Mesendoderm (in vitro differentiated cells): ENCODE data around the gene OR8D2.

Source experiments
- DNase-seq: peaks from one replicate; pipeline ENCODE4 v3.0.0; 2013
- H2AK5ac ChIP-seq: 2 replicates; pipeline ENCODE4 v1.6.1; 2013; ENCODE audit warnings: low read length, inconsistent platforms
- H2BK120ac ChIP-seq: 2 replicates; pipeline ENCODE4 v1.6.1; 2013; ENCODE audit warnings: low read depth, mild to moderate bottlenecking, low read length, moderate library complexity, mixed read lengths
- H2BK15ac ChIP-seq: replicated peaks from 2 replicates; pipeline ENCODE4 v1.6.1; 2013; ENCODE audit warnings: low read depth, mild to moderate bottlenecking, moderate library complexity
- H2BK5ac ChIP-seq: 2 replicates; pipeline ENCODE4 v1.6.1; 2013; ENCODE audit warnings: low read length, inconsistent platforms
- H3K18ac ChIP-seq: 2 replicates; pipeline ENCODE4 v1.6.1; 2013; ENCODE audit warnings: mild to moderate bottlenecking, low read length, mixed read lengths
- H3K23ac ChIP-seq: one replicate; pipeline ENCODE4 v1.6.1; 2013; ENCODE audit warnings: low read length
- H3K27ac ChIP-seq: 2 replicates; pipeline ENCODE4 v1.5.1; 2013; ENCODE audit warnings: low read depth, mild to moderate bottlenecking, inconsistent platforms, low read length, moderate library complexity
- H3K27me3 ChIP-seq: 2 replicates; pipeline ENCODE4 v1.6.1; 2013; ENCODE audit warnings: low read length, control low read depth, mild to moderate bottlenecking, inconsistent platforms; ENCODE audit not compliant: insufficient read depth, poor library complexity
- H3K36me3 ChIP-seq: 2 replicates; pipeline ENCODE4 v1.6.1; 2013; ENCODE audit warnings: low read length, inconsistent platforms; ENCODE audit not compliant: control insufficient read depth, insufficient read depth
- H3K4ac ChIP-seq: one replicate; pipeline ENCODE4 v1.6.1; 2013; ENCODE audit warnings: low read depth, mild to moderate bottlenecking, low read length, moderate library complexity
- H3K4me1 ChIP-seq: 2 replicates; pipeline ENCODE4 v1.6.1; 2013; ENCODE audit warnings: low read depth, low read length, inconsistent platforms; ENCODE audit not compliant: control insufficient read depth
- H3K4me2 ChIP-seq: 2 replicates; pipeline ENCODE4 v1.6.1; 2013; ENCODE audit warnings: low read length
- H3K4me3 ChIP-seq: 2 replicates; pipeline ENCODE4 v1.5.1; 2013; ENCODE audit warnings: mild to moderate bottlenecking, low read length
- H3K56ac ChIP-seq: one replicate; pipeline ENCODE4 v1.6.1; 2013; ENCODE audit warnings: low read length
- H3K79me1 ChIP-seq: 2 replicates; pipeline ENCODE4 v1.6.1; 2013; ENCODE audit warnings: low read length, inconsistent platforms
- H3K79me2 ChIP-seq: 2 replicates; pipeline ENCODE4 v1.6.1; 2013; ENCODE audit warnings: mild to moderate bottlenecking, low read length; ENCODE audit not compliant: control insufficient read depth, insufficient read depth
- H3K9ac ChIP-seq: 2 replicates; pipeline ENCODE4 v1.6.1; 2013; ENCODE audit warnings: low read length, inconsistent platforms
- H4K5ac ChIP-seq: one replicate; pipeline ENCODE4 v1.6.1; 2013; ENCODE audit warnings: low read length
- H4K8ac ChIP-seq: one replicate; pipeline ENCODE4 v1.6.1; 2013; ENCODE audit warnings: low read depth, mild to moderate bottlenecking, control low read depth, low read length, moderate library complexity
- WGBS: extraction: QIAGEN DNeasy Blood & Tissue Kit; methylation state at CpG from one replicate; pipeline ENCODE4 v1.1.7; 2013; ENCODE audit warnings: low lambda C conversion rate, missing lambda C conversion rate; ENCODE audit not compliant: insufficient coverage; ENCODE audit errors: extremely low coverage; 5-methylcytosine and 5-hydroxymethylcytosine counted together

The OR8D2 gene

DNA sequence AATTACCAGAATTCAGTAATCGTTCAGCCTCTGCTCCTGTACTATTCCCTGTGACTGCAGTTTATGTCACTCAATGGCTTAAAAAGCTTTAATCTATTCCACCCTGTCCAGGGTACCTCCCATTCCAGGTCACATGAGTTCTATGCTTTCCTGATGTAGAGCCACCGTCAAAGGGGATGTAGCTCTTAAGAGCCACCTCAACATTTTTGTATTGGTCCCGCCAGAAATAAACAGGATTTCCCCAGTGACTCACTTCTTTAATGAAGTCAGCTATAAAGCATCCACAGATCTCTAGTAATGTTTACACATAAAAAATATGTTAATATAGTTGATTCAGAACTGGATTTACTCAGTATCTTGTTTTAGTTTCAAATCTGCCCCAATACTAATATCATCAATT lies 4.9 kb downstream of the OR8D2 start:
- Histone ChIP-seq H2AK5ac (no peak overlapping the region), H4K8ac (no peak overlapping the region), H3K9ac (no peak overlapping the region), H3K79me2 (no peaks in the 10 kb centered on the region), H3K18ac (no peak overlapping the region), H2BK120ac (no peak overlapping the region), H3K23ac (no peak overlapping the region), H2BK5ac (no peak overlapping the region), H3K27ac (no peak overlapping the region), H2BK15ac (no peak overlapping the region), H3K4me2 (no peak overlapping the region), H3K4me3 (no peak overlapping the region), H3K27me3 (no peaks in the 10 kb centered on the region), H4K5ac (no peak overlapping the region), H3K36me3 (no peaks in the 10 kb centered on the region), H3K4me1 (no peaks in the 10 kb centered on the region), H3K79me1 (no peaks in the 10 kb centered on the region), H3K4ac (no peak overlapping the region), H3K56ac (no peak overlapping the region)
- no peak for DNase-seq
- no CpG with 5 or more reads among the region's 3 CpGs for WGBS

- Histone ChIP-seq H3K79me1 (no peaks in the 10 kb centered on the region), H2AK5ac (no peak within 1 kb of the TSS), H2BK120ac (no peak within 1 kb of the TSS), H3K4me2 (no peak within 1 kb of the TSS), H4K8ac (no peak within 1 kb of the TSS), H2BK5ac (no peak within 1 kb of the TSS), H3K36me3 (no peaks in the 10 kb centered on the region), H3K79me2 (no peaks in the 10 kb centered on the region), H3K9ac (no peak within 1 kb of the TSS), H3K27me3 (no peaks in the 10 kb centered on the region), H3K56ac (no peak within 1 kb of the TSS), H3K4me3 (no peak within 1 kb of the TSS), H3K27ac (no peak within 1 kb of the TSS), H2BK15ac (no peak within 1 kb of the TSS), H3K18ac (no peak within 1 kb of the TSS), H4K5ac (no peak within 1 kb of the TSS), H3K4ac (no peak within 1 kb of the TSS), H3K4me1 (no peaks in the 10 kb centered on the region), H3K23ac (no peak within 1 kb of the TSS)
- WGBS, result no CpG with 5 or more reads among the region's 2 CpGs
- no peak for DNase-seq
Measured at GRCh38 chr11:124313849-124314248, 6.1 kb downstream of the OR8D2 start, which contains the start of gene OR8D1. Gene OR8D1, minus strand, starts transcription at chr11:124313949. Its CDS starts 3,183 bp downstream, at chr11:124310766.

- no peak overlapping the region for H2BK5ac ChIP-seq
- H3K79me1 ChIP-seq, result no peaks in the 10 kb centered on the region
- H3K4me3 ChIP-seq, result no peak overlapping the region
- 100% methylated on average over 1 of the region's 4 CpGs for WGBS
- H4K8ac ChIP-seq, result no peak overlapping the region
- no peak overlapping the region for H3K18ac ChIP-seq
- H3K4me1 ChIP-seq, result no peaks in the 10 kb centered on the region
- no peak overlapping the region for H4K5ac ChIP-seq
- H3K23ac ChIP-seq, result no peak overlapping the region
- no peak overlapping the region for H3K56ac ChIP-seq
- no peak overlapping the region for H3K9ac ChIP-seq
- H3K27ac ChIP-seq, result no peak overlapping the region
- no peaks in the 10 kb centered on the region for H3K79me2 ChIP-seq
- H2BK15ac ChIP-seq, result no peak overlapping the region
- no peaks in the 10 kb centered on the region for H3K36me3 ChIP-seq
- H2AK5ac ChIP-seq, result no peak overlapping the region
- no peak overlapping the region for H3K4ac ChIP-seq
- H3K4me2 ChIP-seq, result no peak overlapping the region
- H2BK120ac ChIP-seq, result no peak overlapping the region
- no peaks in the 10 kb centered on the region for H3K27me3 ChIP-seq
- no peak for DNase-seq
Measured at GRCh38 chr11:124313131-124313530, 6.9 kb downstream of the OR8D2 start.

DNA sequence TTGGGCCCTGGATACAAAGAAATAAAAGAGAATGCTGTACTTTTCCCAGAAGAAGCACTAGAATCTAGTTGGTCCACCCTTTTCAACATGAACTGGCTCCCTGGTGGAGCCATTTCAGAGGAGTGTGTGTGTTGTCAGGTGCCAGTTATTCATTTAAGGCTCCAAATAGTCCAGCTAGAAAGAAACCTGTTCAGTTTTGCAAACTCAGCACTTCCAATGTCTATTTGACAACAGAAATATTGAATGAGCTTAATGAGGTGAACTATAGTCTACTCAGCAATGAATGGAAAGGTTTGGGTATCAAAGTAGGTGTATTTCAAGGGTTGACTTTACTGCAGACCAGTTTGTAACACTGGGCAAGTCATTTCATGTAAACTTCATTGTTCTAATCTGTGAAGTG lies 8.3 kb downstream of the OR8D2 start:
- no peak overlapping the region for H2BK5ac ChIP-seq
- H3K9ac ChIP-seq, result no peak overlapping the region
- no peak overlapping the region for H3K23ac ChIP-seq
- no peak overlapping the region for H2AK5ac ChIP-seq
- no peaks in the 10 kb centered on the region for H3K36me3 ChIP-seq
- H4K5ac ChIP-seq, result no peak overlapping the region
- H3K79me2 ChIP-seq, result no peaks in the 10 kb centered on the region
- H2BK15ac ChIP-seq, result no peak overlapping the region
- H3K4me2 ChIP-seq, result no peak overlapping the region
- no peak overlapping the region for H3K4me3 ChIP-seq
- no peak overlapping the region for H3K56ac ChIP-seq
- H3K4ac ChIP-seq, result no peak overlapping the region
- no peaks in the 10 kb centered on the region for H3K27me3 ChIP-seq
- no peaks in the 10 kb centered on the region for H3K4me1 ChIP-seq
- DNase-seq, result no peak
- H4K8ac ChIP-seq, result no peak overlapping the region
- no peaks in the 10 kb centered on the region for H3K79me1 ChIP-seq
- no peak overlapping the region for H3K18ac ChIP-seq
- H2BK120ac ChIP-seq, result no peak overlapping the region
- H3K27ac ChIP-seq, result no peak overlapping the region

DNA sequence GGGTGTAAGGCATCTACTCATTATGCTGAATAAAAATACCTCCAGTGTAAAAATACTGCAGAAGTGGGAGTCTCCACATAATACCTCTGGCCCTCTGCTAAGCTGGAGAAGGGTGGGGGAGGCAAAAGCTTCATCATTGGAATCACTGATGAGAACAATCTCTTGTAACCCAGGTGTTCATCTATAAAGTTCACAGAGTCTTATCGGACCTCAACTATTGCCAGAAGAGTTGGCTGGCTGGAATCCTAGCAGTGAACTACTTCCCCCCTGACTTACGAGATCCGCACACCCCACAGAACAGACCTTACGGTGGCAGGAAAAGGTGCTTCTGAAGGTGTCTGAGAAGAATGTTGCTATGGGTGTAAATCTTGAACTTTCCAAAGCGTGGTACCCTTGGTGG lies 8.7 kb downstream of the OR8D2 start:
- H3K36me3 ChIP-seq, result no peaks in the 10 kb centered on the region
- no peak overlapping the region for H3K18ac ChIP-seq
- H3K4me1 ChIP-seq, result no peaks in the 10 kb centered on the region
- H3K4ac ChIP-seq, result no peak overlapping the region
- no peak overlapping the region for H3K9ac ChIP-seq
- no peak overlapping the region for H3K4me2 ChIP-seq
- no peaks in the 10 kb centered on the region for H3K79me1 ChIP-seq
- no peak overlapping the region for H2BK15ac ChIP-seq
- no peak overlapping the region for H2BK120ac ChIP-seq
- no peak overlapping the region for H3K56ac ChIP-seq
- H4K8ac ChIP-seq, result no peak overlapping the region
- no peaks in the 10 kb centered on the region for H3K27me3 ChIP-seq
- no peaks in the 10 kb centered on the region for H3K79me2 ChIP-seq
- H4K5ac ChIP-seq, result no peak overlapping the region
- H2AK5ac ChIP-seq, result no peak overlapping the region
- no peak for DNase-seq
- no peak overlapping the region for H2BK5ac ChIP-seq
- no peak overlapping the region for H3K23ac ChIP-seq
- no peak overlapping the region for H3K4me3 ChIP-seq
- no peak overlapping the region for H3K27ac ChIP-seq
- WGBS, result no CpG with 5 or more reads among the region's 5 CpGs

GRCh38 chr11:124310721-124311120 lies 9.3 kb downstream of the OR8D2 start:
- no peak for DNase-seq
- H3K4me2 ChIP-seq, result no peak overlapping the region
- H2BK5ac ChIP-seq, result no peak overlapping the region

More at GRCh38 chr11:124310721-124311120, 9.3 kb downstream of the OR8D2 start:
- Histone ChIP-seq H2AK5ac (no peak overlapping the region), H3K4ac (no peak overlapping the region), H4K5ac (no peak overlapping the region), H3K4me3 (no peak overlapping the region), H3K79me1 (no peaks in the 10 kb centered on the region), H3K79me2 (no peaks in the 10 kb centered on the region), H3K4me1 (no peaks in the 10 kb centered on the region), H3K27me3 (no peaks in the 10 kb centered on the region), H3K27ac (no peak overlapping the region), H2BK15ac (no peak overlapping the region), H3K36me3 (no peaks in the 10 kb centered on the region), H4K8ac (no peak overlapping the region), H3K18ac (no peak overlapping the region), H3K56ac (no peak overlapping the region), H3K23ac (no peak overlapping the region), H2BK120ac (no peak overlapping the region), H3K9ac (no peak overlapping the region)
